ENCODE data around the gene THG1L. TPM values are rescaled to one million over a fixed set of nuclear protein-coding genes. Genes with fewer than 3 reads are reported as not detected.

Gene THG1L
- total RNA-seq, 1 experiment from 2014 or later, result 45.3 TPM

GRCh38 chr5:157749462-157749799 lies 18.2 kb downstream of the THG1L start:
- Histone ChIP-seq H3K9ac (ENCODE audit: low read length) (no peak overlapping the region; the same call in 1 of the 2 replicates), H3K36me3 (ENCODE audit: low read depth, low read length) (peaks cover 16% of the 10 kb centered on the region; the same call in 1 of the 2 replicates), H3K79me2 (ENCODE audit: low read length) (peaks cover 61% of the 10 kb centered on the region), H3K27me3 (ENCODE audit: low read length) (no peaks in the 10 kb centered on the region), H3K4me1 (ENCODE audit: insufficient read depth, low read length) (peaks cover 43% of the 10 kb centered on the region), H3K27ac (ENCODE audit: low read length) (peak overlapping the region; percentile 29), H3K4me3 (ENCODE audit: low read length) (no peak overlapping the region), H3K9me3 (ENCODE audit: low read length) (no peaks in the 10 kb centered on the region), H2AFZ (ENCODE audit: low read length) (no peak overlapping the region), H3F3A (ENCODE audit: low read length, unreplicated experiment) (no peaks in the 10 kb centered on the region), H3K9me2 (replicated peaks; ENCODE audit: low read length) (no peaks in the 10 kb centered on the region), H3K4me2 (ENCODE audit: low read length) (peak overlapping the region; percentile 43), H4K20me1 (ENCODE audit: low read length) (no peaks in the 10 kb centered on the region)
- ChIA-PET POLR2A (ENCODE audit: unreplicated experiment) (no interaction called here), CTCF (interaction anchor here (0.6 to 1.0 kb wide), 5 partner anchors 33 to 421 kb away, joined by 3 to 9 read pairs (median 4); no protein-coding TSS in a partner anchor)
- no TSS peak for BruUV-seq (replicated peaks)
- DNase-seq (no peak), ATAC-seq (no peak)
- intact Hi-C loops (cut with micrococcal nuclease), result loop anchor here (10.0 kb wide), 1 partner anchor 495 kb away; no protein-coding TSS in a partner anchor
- no peak for TF ChIP-seq EZH2 (IDR thresholded peaks at IDR 0.05; ENCODE audit: low read length, unreplicated experiment)
- TF ChIP-seq EZH2phosphoT487 (IDR thresholded peaks at IDR 0.05; ENCODE audit: borderline replicate concordance, low read length), result no peak
- no peak for TF ChIP-seq CTCF (conservative IDR thresholded peaks at IDR 0.05; ENCODE audit: low read depth, low read length)

GRCh38 chr5:157750320-157750719 lies 19.1 kb downstream of the THG1L start:
- Histone ChIP-seq H4K20me1 (ENCODE audit: low read length) (no peaks in the 10 kb centered on the region), H3K9ac (ENCODE audit: low read length) (no peak overlapping the region), H3K4me2 (ENCODE audit: low read length) (peak overlapping the region; percentile 43), H3K36me3 (ENCODE audit: low read depth, low read length) (peaks cover 24% of the 10 kb centered on the region; the same call in 1 of the 2 replicates), H2AFZ (ENCODE audit: low read length) (no peak overlapping the region), H3K4me3 (ENCODE audit: low read length) (no peak overlapping the region), H3K9me2 (replicated peaks; ENCODE audit: low read length) (no peaks in the 10 kb centered on the region), H3K27ac (ENCODE audit: low read length) (peak overlapping the region; percentile 29; the same call in 1 of the 2 replicates), H3K4me1 (ENCODE audit: insufficient read depth, low read length) (peaks cover 35% of the 10 kb centered on the region), H3F3A (ENCODE audit: low read length, unreplicated experiment) (no peaks in the 10 kb centered on the region), H3K9me3 (ENCODE audit: low read length) (no peaks in the 10 kb centered on the region), H3K27me3 (ENCODE audit: low read length) (no peaks in the 10 kb centered on the region), H3K79me2 (ENCODE audit: low read length) (peaks cover 52% of the 10 kb centered on the region)
- ChIA-PET POLR2A (ENCODE audit: unreplicated experiment) (no interaction called here), CTCF (no interaction called here)
- DNase-seq, result peak; percentile 84
- no peak for TF ChIP-seq EZH2 (IDR thresholded peaks at IDR 0.05; ENCODE audit: low read length, unreplicated experiment)
- BruUV-seq (replicated peaks), result no TSS peak
- ATAC-seq, result peak; percentile 78
- intact Hi-C loops (cut with micrococcal nuclease), result no loop called here

GRCh38 chr5:157756122-157756521 lies 24.9 kb downstream of the THG1L start:
- no peaks in the 10 kb centered on the region for H3K4me1 ChIP-seq (ENCODE audit: insufficient read depth, low read length)
- H3K4me3 ChIP-seq (ENCODE audit: low read length), result no peak overlapping the region
- DNase-seq, result no peak
- H3K27me3 ChIP-seq (ENCODE audit: low read length), result no peaks in the 10 kb centered on the region
- no peak for ATAC-seq
- POLR2A ChIA-PET (ENCODE audit: unreplicated experiment), result no interaction called here
- TF ChIP-seq EZH2phosphoT487 (IDR thresholded peaks at IDR 0.05; ENCODE audit: borderline replicate concordance, low read length) (no peak), EZH2 (IDR thresholded peaks at IDR 0.05; ENCODE audit: low read length, unreplicated experiment) (no peak), CTCF (conservative IDR thresholded peaks at IDR 0.05; ENCODE audit: low read depth, low read length) (no peak)
- H2AFZ ChIP-seq (ENCODE audit: low read length), result no peak overlapping the region
- H3K9ac ChIP-seq (ENCODE audit: low read length), result no peak overlapping the region
- H3K9me3 ChIP-seq (ENCODE audit: low read length), result no peaks in the 10 kb centered on the region
- BruUV-seq (replicated peaks), result no TSS peak
- H3K79me2 ChIP-seq (ENCODE audit: low read length), result 0 out of 2 replicates have a peak, but pooled peaks cover 2% of the 10 kb centered on the region
- H3K27ac ChIP-seq (ENCODE audit: low read length), result no peak overlapping the region
- intact Hi-C loops (cut with micrococcal nuclease), result no loop called here
- H3K9me2 ChIP-seq (replicated peaks; ENCODE audit: low read length), result no peaks in the 10 kb centered on the region
- H3K4me2 ChIP-seq (ENCODE audit: low read length), result no peak overlapping the region
- H4K20me1 ChIP-seq (ENCODE audit: low read length), result no peaks in the 10 kb centered on the region
- H3F3A ChIP-seq (ENCODE audit: low read length, unreplicated experiment), result no peaks in the 10 kb centered on the region
- CTCF ChIA-PET, result no interaction called here
- peaks cover 33% of the 10 kb centered on the region; the same call in 1 of the 2 replicates for H3K36me3 ChIP-seq (ENCODE audit: low read depth, low read length)
